Measurements from ENCODE around the gene ZBTB6.

DNA sequence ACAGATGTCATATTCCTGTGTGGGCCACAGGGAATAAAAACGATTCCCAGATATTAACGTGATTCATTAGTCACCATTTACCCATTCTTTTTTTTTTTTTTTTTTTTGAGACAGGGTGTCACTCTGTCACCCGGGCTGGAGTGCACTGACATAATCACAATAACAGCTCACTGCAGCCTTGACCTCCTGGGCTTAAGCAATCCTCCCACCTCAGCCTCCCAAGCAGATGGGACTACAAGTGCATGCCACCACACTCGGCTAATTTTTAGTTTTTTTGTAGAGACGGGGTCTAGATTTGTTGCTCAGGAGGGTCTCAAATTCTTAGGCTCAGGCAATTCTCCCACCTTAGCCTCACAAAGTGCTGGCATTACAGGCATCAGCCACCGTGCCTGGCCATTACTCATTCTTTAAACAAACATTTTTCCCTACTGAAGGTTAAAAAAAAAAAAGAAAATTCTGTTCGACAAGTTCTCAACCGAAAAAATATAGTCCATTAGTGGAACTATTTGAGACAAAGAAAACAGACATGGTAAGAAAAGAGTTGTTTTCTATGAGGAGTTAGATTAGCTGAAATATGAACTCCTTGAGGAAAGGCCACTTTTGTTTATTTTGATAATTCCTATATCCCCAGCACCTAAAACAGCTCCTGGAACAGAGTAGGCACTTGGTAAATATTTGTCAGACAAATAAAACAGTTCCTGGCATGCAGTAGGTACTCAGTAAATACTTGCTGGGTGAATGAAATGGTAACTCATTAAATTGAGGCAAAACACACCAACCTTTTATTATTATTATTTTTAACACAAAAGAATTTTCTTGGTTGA, 52.6 kb downstream of the ZBTB6 start:
- TF ChIP-seq ZNF670 (tag by site-specific recombination; IDR thresholded peaks at IDR 0.05; ENCODE audit: low read depth) (no peak), ZNF184 (tag by site-specific recombination; IDR thresholded peaks at IDR 0.05) (no peak), IKZF3 (tag by site-specific recombination; IDR thresholded peaks at IDR 0.05) (no peak), ZSCAN16 (tag by site-specific recombination; IDR thresholded peaks at IDR 0.05) (no peak)

All from HEK293 (cell line).